Activated CD8-positive, alpha-beta memory T cell treated with anti-CD3 and anti-CD28 coated beads for 48 hours (primary cell): ENCODE measurements around the gene TCF7L1.

Experiments used
- DNase-seq, 3 experiments: peaks; one replicate each; pipeline ENCODE4 v3.0.0-alpha.2; 2020; ENCODE audit warnings: low read depth in 2 of 3, low spot score in 2 of 3

Gene TCF7L1

GRCh38 chr2:85221067-85221691 is 88.0 kb downstream of the TCF7L1 start:
- DNase-seq = no peak

GRCh38 chr2:85222792-85223191 is 89.6 kb downstream of the TCF7L1 start:
- no peak for DNase-seq

GRCh38 chr2:85226783-85227182 is 93.6 kb downstream of the TCF7L1 start:
- no peak for DNase-seq

- DNase-seq = no peak
These were observed 97.7 kb downstream of the TCF7L1 start for GRCh38 chr2:85230679-85231467.

- DNase-seq = no peak
These were observed 98.2 kb downstream of the TCF7L1 start for GRCh38 chr2:85231468-85231805.

- DNase-seq = no peak
These were observed 98.8 kb downstream of the TCF7L1 start for GRCh38 chr2:85231952-85232351.

- DNase-seq = no peak
These were observed 101.7 kb downstream of the TCF7L1 start for GRCh38 chr2:85234868-85235267.

- DNase-seq = no peak
These were observed 102.1 kb downstream of the TCF7L1 start for GRCh38 chr2:85235281-85235680.

GRCh38 chr2:85236084-85236483 is 102.9 kb downstream of the TCF7L1 start:
- DNase-seq = no peak

- no peak for DNase-seq
These were observed 104.8 kb downstream of the TCF7L1 start for GRCh38 chr2:85237849-85238565.

- DNase-seq = no peak
These were observed 105.4 kb downstream of the TCF7L1 start for GRCh38 chr2:85238607-85239006.

GRCh38 chr2:85239102-85239501 is 105.9 kb downstream of the TCF7L1 start:
- no peak for DNase-seq

- no peak for DNase-seq
These were observed 106.9 kb downstream of the TCF7L1 start for GRCh38 chr2:85240055-85240454.

GRCh38 chr2:85242321-85242720 is 109.1 kb downstream of the TCF7L1 start:
- no peak for DNase-seq

GRCh38 chr2:85243101-85244072 is 110.2 kb downstream of the TCF7L1 start:
- DNase-seq = no peak

- DNase-seq = no peak
These were observed 111.6 kb downstream of the TCF7L1 start for GRCh38 chr2:85244828-85245227.

GRCh38 chr2:85245891-85246290 is 112.7 kb downstream of the TCF7L1 start:
- DNase-seq = no peak

GRCh38 chr2:85246348-85246747 is 113.2 kb downstream of the TCF7L1 start:
- DNase-seq = no peak

- DNase-seq = no peak
These were observed 114.4 kb downstream of the TCF7L1 start for GRCh38 chr2:85247610-85248009.

GRCh38 chr2:85248773-85249509 is 115.7 kb downstream of the TCF7L1 start:
- no peak for DNase-seq
